GM08714 (cell line): ENCODE measurements around the gene SYT15.
"Not testable (repeated sequence)": the region's sequence is repeated elsewhere in the genome, so short reads cannot be mapped to it uniquely, and the experiment has no call there.

Experiments used
- H3K4me3 ChIP-seq: fragments of 200-500 bp; sonication (Bioruptor generic); 2 replicates; pipeline ENCODE4 v1.5.1; 2014; ENCODE audit warnings: mild to moderate bottlenecking, low read length, inconsistent platforms
- ZNF274 ChIP-seq: IDR thresholded peaks from 2 replicates; pipeline ENCODE4 v1.6.1; 2012; ENCODE audit warnings: mild to moderate bottlenecking, low read depth, low read length

Gene SYT15

GRCh38 chr10:46578474-46579178, at the start of gene SYT15:
SYT15 (plus strand) TSS chr10:46579128; CDS start chr10:46579169, 41 bp downstream.
- H3K4me3 ChIP-seq = not testable (repeated sequence)

- not testable (repeated sequence) for H3K4me3 ChIP-seq
These were observed 49.2 kb upstream of the SYT15 start for GRCh38 chr10:46529742-46530141.

GRCh38 chr10:46530249-46531186, 48.4 kb upstream of the SYT15 start:
- H3K4me3 ChIP-seq = no peak overlapping the region

GRCh38 chr10:46532256-46532655, 46.7 kb upstream of the SYT15 start:
- H3K4me3 ChIP-seq = not testable (repeated sequence)

More at GRCh38 chr10:46530249-46531186, 48.4 kb upstream of the SYT15 start:
- no peak for TF ChIP-seq ZNF274

- H3K4me3 ChIP-seq = no peak overlapping the region
- TF ChIP-seq ZNF274 = no peak
These were observed 44.0 kb upstream of the SYT15 start for GRCh38 chr10:46534828-46535524.

GRCh38 chr10:46536171-46536570, 42.8 kb upstream of the SYT15 start:
- no peak overlapping the region for H3K4me3 ChIP-seq
- TF ChIP-seq ZNF274 = no peak

GRCh38 chr10:46536781-46537180, 42.1 kb upstream of the SYT15 start:
- H3K4me3 ChIP-seq = no peak overlapping the region
- no peak for TF ChIP-seq ZNF274

GRCh38 chr10:46537309-46537708, 41.6 kb upstream of the SYT15 start:
- no peak overlapping the region for H3K4me3 ChIP-seq
- no peak for TF ChIP-seq ZNF274

- no peak for TF ChIP-seq ZNF274
- no peak overlapping the region for H3K4me3 ChIP-seq
These were observed 40.8 kb upstream of the SYT15 start for GRCh38 chr10:46538155-46538554.

- no peak for TF ChIP-seq ZNF274
- no peak overlapping the region for H3K4me3 ChIP-seq
These were observed 40.1 kb upstream of the SYT15 start for GRCh38 chr10:46538717-46539426.

- no peak for TF ChIP-seq ZNF274
- H3K4me3 ChIP-seq = no peak overlapping the region
These were observed 39.1 kb upstream of the SYT15 start for GRCh38 chr10:46539596-46540411.

GRCh38 chr10:46540412-46541016, 38.4 kb upstream of the SYT15 start:
- no peak overlapping the region for H3K4me3 ChIP-seq
- no peak for TF ChIP-seq ZNF274

GRCh38 chr10:46541017-46541661, 37.8 kb upstream of the SYT15 start:
- H3K4me3 ChIP-seq = no peak overlapping the region
- no peak for TF ChIP-seq ZNF274
